Type B pancreatic cell (in vitro differentiated cells): ENCODE data around the gene PAK1. TPM values are rescaled to one million over a fixed set of nuclear protein-coding genes. Genes with fewer than 3 reads are reported as not detected.

ENCODE experiments used
- DNase-seq: peaks from one replicate; pipeline ENCODE4 v3.0.0; 2021; ENCODE audit warnings: mixed read lengths; ENCODE audit not compliant: unreplicated experiment; ENCODE audit errors: extremely low spot score
- H3K27ac Mint-ChIP-seq: 2 replicates; pipeline ENCODE4 v1.8.0; 2021; ENCODE audit warnings: mild to moderate bottlenecking, mixed read lengths
- H3K27me3 Mint-ChIP-seq: 2 replicates; pipeline ENCODE4 v1.8.0; 2021; ENCODE audit warnings: mixed read lengths
- H3K36me3 Mint-ChIP-seq: 2 replicates; pipeline ENCODE4 v1.8.0; 2021; ENCODE audit warnings: mixed read lengths
- H3K4me1 Mint-ChIP-seq: one replicate; pipeline ENCODE4 v1.8.0; 2021; ENCODE audit warnings: mixed read lengths; ENCODE audit not compliant: unreplicated experiment
- H3K4me3 Mint-ChIP-seq: 2 replicates; pipeline ENCODE4 v1.8.0; 2021; ENCODE audit warnings: mild to moderate bottlenecking, mixed read lengths
- H3K9me3 Mint-ChIP-seq: 2 replicates; pipeline ENCODE4 v1.8.0; 2021; ENCODE audit warnings: mixed read lengths
- total RNA-seq: library from RNA; stranded (reverse); gene quantifications from 2 replicates; pipeline ENCODE4 v1.2.1, GENCODE V29; 2021; ENCODE audit warnings: low replicate concordance
- TF ChIP-seq, protein P1 (sequence below): fragments of 200-600 bp; sonication (generic); conservative IDR thresholded peaks from 2 replicates; pipeline ENCODE4 v1.5.0; 2021; ENCODE audit warnings: antibody characterized with exemption, mild to moderate bottlenecking

PAK1 gene
- total RNA-seq, 1 donor from 2014 or later = 70.3 TPM

- Mint-ChIP-seq H3K27me3 (peaks cover 2% of the 10 kb centered on the region), H3K9me3 (peaks cover 3% of the 10 kb centered on the region), H3K27ac (no peak overlapping the region), H3K4me1 (no peaks in the 10 kb centered on the region), H3K4me3 (no peak overlapping the region), H3K36me3 (no peaks in the 10 kb centered on the region)
- DNase-seq = no peak
- TF ChIP-seq, protein P1, sequence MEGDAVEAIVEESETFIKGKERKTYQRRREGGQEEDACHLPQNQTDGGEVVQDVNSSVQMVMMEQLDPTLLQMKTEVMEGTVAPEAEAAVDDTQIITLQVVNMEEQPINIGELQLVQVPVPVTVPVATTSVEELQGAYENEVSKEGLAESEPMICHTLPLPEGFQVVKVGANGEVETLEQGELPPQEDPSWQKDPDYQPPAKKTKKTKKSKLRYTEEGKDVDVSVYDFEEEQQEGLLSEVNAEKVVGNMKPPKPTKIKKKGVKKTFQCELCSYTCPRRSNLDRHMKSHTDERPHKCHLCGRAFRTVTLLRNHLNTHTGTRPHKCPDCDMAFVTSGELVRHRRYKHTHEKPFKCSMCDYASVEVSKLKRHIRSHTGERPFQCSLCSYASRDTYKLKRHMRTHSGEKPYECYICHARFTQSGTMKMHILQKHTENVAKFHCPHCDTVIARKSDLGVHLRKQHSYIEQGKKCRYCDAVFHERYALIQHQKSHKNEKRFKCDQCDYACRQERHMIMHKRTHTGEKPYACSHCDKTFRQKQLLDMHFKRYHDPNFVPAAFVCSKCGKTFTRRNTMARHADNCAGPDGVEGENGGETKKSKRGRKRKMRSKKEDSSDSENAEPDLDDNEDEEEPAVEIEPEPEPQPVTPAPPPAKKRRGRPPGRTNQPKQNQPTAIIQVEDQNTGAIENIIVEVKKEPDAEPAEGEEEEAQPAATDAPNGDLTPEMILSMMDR = no peak
These were observed 184.2 kb downstream of the PAK1 start for GRCh38 chr11:77289737-77290136.

DNA sequence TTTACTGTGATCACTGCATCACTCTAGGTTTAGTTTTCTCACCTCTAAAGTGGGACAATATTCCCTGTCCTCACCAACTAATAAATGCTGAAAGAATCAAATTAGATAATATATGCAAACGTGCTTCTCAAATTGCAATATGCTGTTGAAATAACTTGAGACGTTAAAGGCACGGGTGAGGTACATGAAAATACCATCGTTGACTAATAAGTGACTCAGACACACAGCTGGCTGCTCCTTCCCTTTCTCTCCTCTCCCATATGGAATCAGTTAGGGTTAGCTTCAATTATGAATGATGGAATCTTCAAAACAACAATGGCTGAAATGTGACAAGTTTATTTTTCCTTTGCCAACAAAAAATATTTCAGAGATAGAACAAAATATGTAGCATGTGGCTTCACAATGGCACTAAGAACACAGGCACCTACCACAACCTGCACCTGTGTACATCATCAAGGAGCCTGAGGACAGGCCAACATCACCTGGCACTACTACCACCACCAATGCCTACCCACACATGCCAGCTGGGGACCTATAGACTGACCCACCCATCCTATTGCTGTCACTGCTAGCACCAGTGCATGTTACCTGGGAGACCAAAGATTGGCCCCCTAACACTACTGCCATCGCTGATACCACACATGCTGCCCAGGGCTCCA, 186.2 kb downstream of the PAK1 start:
- no peaks in the 10 kb centered on the region for H3K36me3 Mint-ChIP-seq
- no peak overlapping the region for H3K4me3 Mint-ChIP-seq
- no peak for DNase-seq
- no peak overlapping the region for H3K27ac Mint-ChIP-seq
- no peaks in the 10 kb centered on the region for H3K9me3 Mint-ChIP-seq
- peaks cover 2% of the 10 kb centered on the region for H3K27me3 Mint-ChIP-seq
- no peaks in the 10 kb centered on the region for H3K4me1 Mint-ChIP-seq
- TF ChIP-seq, protein P1 = no peak

GRCh38 chr11:77287136-77287535, 186.8 kb downstream of the PAK1 start:
- Mint-ChIP-seq H3K27ac (no peak overlapping the region), H3K9me3 (no peaks in the 10 kb centered on the region), H3K4me3 (no peak overlapping the region), H3K4me1 (no peaks in the 10 kb centered on the region), H3K36me3 (no peaks in the 10 kb centered on the region), H3K27me3 (peaks cover 2% of the 10 kb centered on the region)
- DNase-seq = no peak
- TF ChIP-seq, protein P1 = no peak

- Mint-ChIP-seq H3K4me1 (no peaks in the 10 kb centered on the region), H3K4me3 (no peak overlapping the region), H3K27me3 (peaks cover 2% of the 10 kb centered on the region), H3K27ac (no peak overlapping the region), H3K9me3 (peaks cover 4% of the 10 kb centered on the region), H3K36me3 (no peaks in the 10 kb centered on the region)
- DNase-seq = no peak
- TF ChIP-seq, protein P1 = no peak
These were observed 189.1 kb downstream of the PAK1 start for GRCh38 chr11:77284476-77285468.

- H3K9me3 Mint-ChIP-seq = peaks cover 4% of the 10 kb centered on the region
- H3K4me3 Mint-ChIP-seq = no peak overlapping the region
- H3K36me3 Mint-ChIP-seq = no peaks in the 10 kb centered on the region
- no peak for DNase-seq
- H3K4me1 Mint-ChIP-seq = no peaks in the 10 kb centered on the region
- TF ChIP-seq, protein P1 = no peak
- no peak overlapping the region for H3K27ac Mint-ChIP-seq
- H3K27me3 Mint-ChIP-seq = peaks cover 2% of the 10 kb centered on the region
These were observed 190.8 kb downstream of the PAK1 start for GRCh38 chr11:77283101-77283500.
